NB4 (cell line): ENCODE results near the gene TRMU.

Source experiments
- MYC ChIP-seq: IDR thresholded peaks from 2 replicates; pipeline ENCODE4 v1.6.1; 2011; ENCODE audit warnings: low read depth, low read length
- TF ChIP-seq, protein P1 (sequence below): IDR thresholded peaks from one replicate; pipeline ENCODE4 v1.5.1; 2012; ENCODE audit warnings: low read depth, low read length
- TF ChIP-seq, protein P2 (sequence below): IDR thresholded peaks from 2 replicates; pipeline ENCODE4 v1.6.1; 2011; ENCODE audit warnings: low read depth, low read length

DNA sequence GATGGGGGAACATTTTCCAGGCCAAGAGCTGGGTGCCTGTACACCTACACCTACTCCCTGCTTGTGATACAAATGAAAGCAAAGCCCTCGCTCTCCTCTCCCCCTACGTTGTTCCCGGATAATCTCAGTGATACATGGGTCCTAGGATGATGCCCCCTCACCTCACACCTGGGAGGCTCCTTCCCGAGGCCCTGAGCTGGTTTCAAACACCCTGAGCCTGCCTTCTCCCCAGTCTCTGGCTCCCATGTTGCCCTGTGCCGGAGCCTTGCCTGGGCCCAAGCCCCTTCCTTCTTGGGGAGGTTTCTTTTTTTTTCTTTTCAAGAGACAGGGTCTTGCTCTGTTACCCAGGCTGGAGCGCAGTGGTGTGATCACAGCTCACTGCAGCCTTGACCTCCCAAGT, 23.3 kb downstream of the TRMU start:
- TF ChIP-seq, protein P1, sequence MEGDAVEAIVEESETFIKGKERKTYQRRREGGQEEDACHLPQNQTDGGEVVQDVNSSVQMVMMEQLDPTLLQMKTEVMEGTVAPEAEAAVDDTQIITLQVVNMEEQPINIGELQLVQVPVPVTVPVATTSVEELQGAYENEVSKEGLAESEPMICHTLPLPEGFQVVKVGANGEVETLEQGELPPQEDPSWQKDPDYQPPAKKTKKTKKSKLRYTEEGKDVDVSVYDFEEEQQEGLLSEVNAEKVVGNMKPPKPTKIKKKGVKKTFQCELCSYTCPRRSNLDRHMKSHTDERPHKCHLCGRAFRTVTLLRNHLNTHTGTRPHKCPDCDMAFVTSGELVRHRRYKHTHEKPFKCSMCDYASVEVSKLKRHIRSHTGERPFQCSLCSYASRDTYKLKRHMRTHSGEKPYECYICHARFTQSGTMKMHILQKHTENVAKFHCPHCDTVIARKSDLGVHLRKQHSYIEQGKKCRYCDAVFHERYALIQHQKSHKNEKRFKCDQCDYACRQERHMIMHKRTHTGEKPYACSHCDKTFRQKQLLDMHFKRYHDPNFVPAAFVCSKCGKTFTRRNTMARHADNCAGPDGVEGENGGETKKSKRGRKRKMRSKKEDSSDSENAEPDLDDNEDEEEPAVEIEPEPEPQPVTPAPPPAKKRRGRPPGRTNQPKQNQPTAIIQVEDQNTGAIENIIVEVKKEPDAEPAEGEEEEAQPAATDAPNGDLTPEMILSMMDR, result no peak
- TF ChIP-seq, protein P2, sequence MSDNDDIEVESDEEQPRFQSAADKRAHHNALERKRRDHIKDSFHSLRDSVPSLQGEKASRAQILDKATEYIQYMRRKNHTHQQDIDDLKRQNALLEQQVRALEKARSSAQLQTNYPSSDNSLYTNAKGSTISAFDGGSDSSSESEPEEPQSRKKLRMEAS, result no peak
- TF ChIP-seq MYC, result no peak
